Neutrophil (primary cell): Measurements from ENCODE around the gene SLC27A3.

Experiments used
- H3K27ac ChIP-seq: fragments of 200-600 bp; sonication (generic); 2 replicates; pipeline ENCODE4 v1.5.1; 2016; ENCODE audit warnings: mild to moderate bottlenecking, moderate library complexity
- H3K27me3 ChIP-seq: fragments of 200-600 bp; sonication (generic); 2 replicates; pipeline ENCODE4 v1.6.0; 2016; ENCODE audit warnings: mild to moderate bottlenecking
- H3K36me3 ChIP-seq: fragments of 200-600 bp; sonication (generic); 2 replicates; pipeline ENCODE4 v1.5.1; 2017
- H3K4me1 ChIP-seq, 2 experiments: fragments of 200-600 bp in 1 of 2; sonication (generic) in 1 of 2; 1 replicate in 1 of 2; 2 replicates in 1 of 2; pipeline versions ENCODE4 v1.5.1 to v1.6.1; 2013 to 2016; ENCODE audit warnings: low read depth in 1 of 2, low read length in 1 of 2, mild to moderate bottlenecking in 1 of 2, moderate library complexity in 1 of 2; ENCODE audit not compliant: control insufficient read depth in 1 of 2, insufficient read depth in 1 of 2
- H3K4me3 ChIP-seq, 2 experiments: fragments of 200-600 bp in 1 of 2; sonication (generic) in 1 of 2; 1 replicate in 1 of 2; 2 replicates in 1 of 2; pipeline ENCODE4 v1.5.1; 2013 to 2016; ENCODE audit warnings: low read depth in 1 of 2, low read length in 1 of 2, mild to moderate bottlenecking in 1 of 2, moderate library complexity in 1 of 2
- H3K9me3 ChIP-seq: fragments of 200-600 bp; sonication (generic); 2 replicates; pipeline ENCODE4 v1.5.1; 2016
- CTCF ChIP-seq: fragments of 200-600 bp; sonication (generic); IDR thresholded peaks from 2 replicates; pipeline ENCODE4 v1.5.1; 2016; ENCODE audit warnings: antibody characterized with exemption

The SLC27A3 gene

GRCh38 chr1:153745417-153745816, 29.8 kb upstream of the SLC27A3 start:
- H3K4me3 ChIP-seq = no peak overlapping the region
- H3K36me3 ChIP-seq = peaks cover 92% of the 10 kb centered on the region
- H3K4me1 ChIP-seq = no peaks in the 10 kb centered on the region
- H3K27me3 ChIP-seq = no peaks in the 10 kb centered on the region
- no peaks in the 10 kb centered on the region for H3K9me3 ChIP-seq
- no peak for TF ChIP-seq CTCF
- H3K27ac ChIP-seq = no peak overlapping the region

GRCh38 chr1:153746174-153746573, 29.0 kb upstream of the SLC27A3 start:
- Histone ChIP-seq H3K27ac (no peak overlapping the region), H3K9me3 (no peaks in the 10 kb centered on the region), H3K4me1 (no peaks in the 10 kb centered on the region), H3K36me3 (peaks cover 92% of the 10 kb centered on the region), H3K4me3 (no peak overlapping the region), H3K27me3 (no peaks in the 10 kb centered on the region)
- no peak for TF ChIP-seq CTCF

- peak overlapping the region; percentile 9 for H3K27ac ChIP-seq
- no peak overlapping the region for H3K4me3 ChIP-seq
- no peaks in the 10 kb centered on the region for H3K4me1 ChIP-seq
- no peaks in the 10 kb centered on the region for H3K9me3 ChIP-seq
- no peak for TF ChIP-seq CTCF
- peaks cover 90% of the 10 kb centered on the region for H3K36me3 ChIP-seq
- H3K27me3 ChIP-seq = no peaks in the 10 kb centered on the region
Measured at GRCh38 chr1:153748903-153749302, 26.3 kb upstream of the SLC27A3 start.

GRCh38 chr1:153749408-153750005, 25.7 kb upstream of the SLC27A3 start:
- Histone ChIP-seq H3K36me3 (peaks cover 90% of the 10 kb centered on the region), H3K27me3 (no peaks in the 10 kb centered on the region), H3K4me1 (no peaks in the 10 kb centered on the region), H3K9me3 (no peaks in the 10 kb centered on the region), H3K27ac (peak overlapping the region; percentile 27), H3K4me3 (no peak overlapping the region)
- peak; percentile 98 for TF ChIP-seq CTCF

- TF ChIP-seq CTCF = no peak
- Histone ChIP-seq H3K27me3 (no peaks in the 10 kb centered on the region), H3K4me3 (no peak overlapping the region), H3K4me1 (no peaks in the 10 kb centered on the region), H3K36me3 (peaks cover 91% of the 10 kb centered on the region), H3K27ac (peak overlapping the region; percentile 27), H3K9me3 (no peaks in the 10 kb centered on the region)
Measured at GRCh38 chr1:153750026-153750995, 24.9 kb upstream of the SLC27A3 start.
